NT2/D1 (cell line): ENCODE data around the gene GPR39.

Source experiments
- SUZ12 ChIP-seq: IDR thresholded peaks from 2 replicates; pipeline ENCODE4 v1.6.1; 2011; ENCODE audit not compliant: insufficient read length, insufficient read depth; ENCODE audit errors: extremely low read depth
- YY1 ChIP-seq: IDR thresholded peaks from 2 replicates; pipeline ENCODE4 v1.6.1; 2011; ENCODE audit not compliant: insufficient read length, insufficient read depth
- ZNF274 ChIP-seq: IDR thresholded peaks from 2 replicates; pipeline ENCODE4 v1.6.1; 2011; ENCODE audit warnings: mild to moderate bottlenecking, low read depth, low read length

- TF ChIP-seq ZNF274: no peak
- no peak for TF ChIP-seq SUZ12
- no peak for TF ChIP-seq YY1
Measured at GRCh38 chr2:132446444-132446843, 29.8 kb downstream of the GPR39 start.
